Gastrocnemius medialis (tissue), 4 donors: ENCODE measurements around the gene TPSD1. TPM values are rescaled to one million over a fixed set of nuclear protein-coding genes. Genes with fewer than 3 reads are reported as not detected.
"Not testable (repeated sequence)": the region's sequence is repeated elsewhere in the genome, so short reads cannot be mapped to it uniquely, and the experiment has no call there.

Source experiments
- ATAC-seq, 2 donors: fragments of 150-250 bp; one replicate each; pipeline ENCODE4 v1.9.1; 2016
- DNase-seq, 2 donors: peaks; one replicate each; pipeline ENCODE4 v3.0.0-alpha.2; 2019
- H3K27ac ChIP-seq, 4 donors: fragments of 200-600 bp; sonication (generic); 1 replicate in 1 of 4; 2 replicates in 3 of 4; pipeline ENCODE4 v1.5.1; 2016 to 2018; ENCODE audit warnings: mild to moderate bottlenecking in 2 of 4, moderate library complexity in 1 of 4
- H3K27me3 ChIP-seq, 3 donors: fragments of 200-600 bp; sonication (generic) in 2 of 3; 1 replicate in 1 of 3; 2 replicates in 2 of 3; pipeline versions ENCODE4 v1.5.1 to v1.6.0; 2016 to 2019; ENCODE audit warnings: mild to moderate bottlenecking in 1 of 3, moderate library complexity in 1 of 3
- H3K36me3 ChIP-seq, 2 donors: fragments of 200-600 bp; sonication (generic) in 1 of 2; one replicate each; pipeline ENCODE4 v1.5.1; 2017 to 2018
- H3K4me1 ChIP-seq, 2 donors: fragments of 200-600 bp; sonication (generic) in 1 of 2; one replicate each; pipeline ENCODE4 v1.5.1; 2016 to 2017; ENCODE audit warnings: mild to moderate bottlenecking in 2 of 2
- H3K4me3 ChIP-seq, 4 donors: fragments of 200-600 bp; sonication (generic) in 3 of 4; 1 replicate in 1 of 4; 2 replicates in 3 of 4; pipeline ENCODE4 v1.5.1; 2016 to 2019; ENCODE audit warnings: mild to moderate bottlenecking in 2 of 4
- H3K9me3 ChIP-seq, 3 donors: fragments of 200-600 bp; sonication (generic) in 2 of 3; 1 replicate in 1 of 3; 2 replicates in 2 of 3; pipeline ENCODE4 v1.5.1; 2016 to 2019
- POLR2A ChIP-seq, 2 donors: fragments of 450-650 bp; IDR thresholded peaks; one replicate each; pipeline ENCODE4 v1.6.1; 2017; ENCODE audit warnings: antibody characterized with exemption in 2 of 2, mild to moderate bottlenecking in 2 of 2, moderate library complexity in 2 of 2
- in situ Hi-C, 4 donors: fragments of 200-750 bp; cut with MboI; loops; one replicate each; pipeline versions ENCODE4 v1.15.0 to v1.8.0; 2017; ENCODE audit warnings: low sequenced_read_pairs in 4 of 4
- intact Hi-C: fragments of 100-400 bp; cut with DNase I; formaldehyde crosslinking; loops from one replicate; pipeline ENCODE4 v1.15.1; 2023; ENCODE audit warnings: low total_unique reads
- total RNA-seq, 4 donors: library from RNA; depleted of rRNA; stranded (reverse); fragments of >200 nt; gene quantifications; one replicate each; pipeline versions ENCODE4 v1.1.0 to v1.2.3, GENCODE V29; 2016
- TF ChIP-seq, protein P1 (sequence below), 5 experiments: fragments of 450-650 bp in 3 of 5; fragments of 200-600 bp in 2 of 5; sonication (generic) in 2 of 5; IDR thresholded peaks in 4 of 5; conservative IDR thresholded peaks in 1 of 5; 1 replicate in 4 of 5; 2 replicates in 1 of 5; pipeline ENCODE4 v1.5.1; 2016 to 2019; ENCODE audit warnings: antibody characterized with exemption in 5 of 5, mild to moderate bottlenecking in 3 of 5, moderate library complexity in 3 of 5

The TPSD1 gene
- total RNA-seq, 4 donors from 2014 or later, result 2.5 TPM; not detected in 3

- H3K4me3 ChIP-seq, H3K36me3 ChIP-seq, ATAC-seq, intact Hi-C loops, DNase-seq, H3K27ac ChIP-seq, in situ Hi-C loops, H3K9me3 ChIP-seq, H3K4me1 ChIP-seq: not testable (repeated sequence)
- H3K27me3 ChIP-seq, result peaks cover 9 to 20% (median 17%) of the 10 kb centered on the region in 3 donors
Measured at GRCh38 chr16:1243907-1244850, 11.7 kb upstream of the TPSD1 start.

DNA sequence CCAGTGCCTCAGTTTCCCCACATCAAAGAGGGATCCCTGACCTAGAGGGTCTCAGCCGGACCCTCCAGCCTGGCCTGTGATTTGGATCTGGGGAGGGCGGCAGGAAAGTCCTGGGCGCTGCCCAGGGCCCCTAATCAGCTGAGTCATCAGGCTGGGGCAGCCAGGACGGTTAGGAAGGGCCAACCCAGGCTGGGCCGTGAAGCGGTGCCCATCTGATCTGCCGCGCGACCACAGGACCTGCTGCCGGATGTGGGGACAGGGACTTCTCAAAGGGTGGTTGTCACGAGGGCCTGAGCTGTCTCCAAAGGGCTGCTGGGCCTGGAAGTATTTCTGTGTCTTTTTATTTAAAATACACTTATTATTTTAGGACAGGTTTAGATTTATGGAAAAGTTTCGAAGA lies 11.0 kb upstream of the TPSD1 start:
- intact Hi-C loops, result no loop called here
- H3K9me3 ChIP-seq, result no peaks in the 10 kb centered on the region
- TF ChIP-seq POLR2A (IDR thresholded peaks at IDR 0.05), result no peak
- TF ChIP-seq, protein P1, sequence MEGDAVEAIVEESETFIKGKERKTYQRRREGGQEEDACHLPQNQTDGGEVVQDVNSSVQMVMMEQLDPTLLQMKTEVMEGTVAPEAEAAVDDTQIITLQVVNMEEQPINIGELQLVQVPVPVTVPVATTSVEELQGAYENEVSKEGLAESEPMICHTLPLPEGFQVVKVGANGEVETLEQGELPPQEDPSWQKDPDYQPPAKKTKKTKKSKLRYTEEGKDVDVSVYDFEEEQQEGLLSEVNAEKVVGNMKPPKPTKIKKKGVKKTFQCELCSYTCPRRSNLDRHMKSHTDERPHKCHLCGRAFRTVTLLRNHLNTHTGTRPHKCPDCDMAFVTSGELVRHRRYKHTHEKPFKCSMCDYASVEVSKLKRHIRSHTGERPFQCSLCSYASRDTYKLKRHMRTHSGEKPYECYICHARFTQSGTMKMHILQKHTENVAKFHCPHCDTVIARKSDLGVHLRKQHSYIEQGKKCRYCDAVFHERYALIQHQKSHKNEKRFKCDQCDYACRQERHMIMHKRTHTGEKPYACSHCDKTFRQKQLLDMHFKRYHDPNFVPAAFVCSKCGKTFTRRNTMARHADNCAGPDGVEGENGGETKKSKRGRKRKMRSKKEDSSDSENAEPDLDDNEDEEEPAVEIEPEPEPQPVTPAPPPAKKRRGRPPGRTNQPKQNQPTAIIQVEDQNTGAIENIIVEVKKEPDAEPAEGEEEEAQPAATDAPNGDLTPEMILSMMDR (IDR thresholded peaks at IDR 0.05 in 4 of 5, conservative IDR thresholded peaks at IDR 0.05 in 1 of 5), result no peak

GRCh38 chr16:1245452-1246020 lies 10.3 kb upstream of the TPSD1 start:
- ATAC-seq (no peak), DNase-seq (no peak)
- Histone ChIP-seq H3K27ac (no peak overlapping the region), H3K9me3 (no peaks in the 10 kb centered on the region), H3K4me1 (no peaks in the 10 kb centered on the region), H3K27me3 (peaks cover 9 to 20% (median 17%) of the 10 kb centered on the region in 3 donors), H3K36me3 (no peaks in the 10 kb centered on the region), H3K4me3 (no peak overlapping the region)
- TF ChIP-seq, protein P1 (IDR thresholded peaks at IDR 0.05 in 4 of 5, conservative IDR thresholded peaks at IDR 0.05 in 1 of 5), result no peak
- TF ChIP-seq POLR2A (IDR thresholded peaks at IDR 0.05), result no peak
- intact Hi-C loops (no loop called here), in situ Hi-C loops (no loop called here)

More for the DNA sequence above, 11.0 kb upstream of the TPSD1 start:
- Histone ChIP-seq H3K4me1 (no peaks in the 10 kb centered on the region), H3K27me3 (peaks cover 9 to 20% (median 17%) of the 10 kb centered on the region in 3 donors), H3K27ac (no peak overlapping the region), H3K36me3 (no peaks in the 10 kb centered on the region), H3K4me3 (no peak overlapping the region)
- ATAC-seq, result no peak
- in situ Hi-C loops, result no loop called here
- DNase-seq, result no peak

- H3K27me3 ChIP-seq, result peaks cover 9 to 20% (median 17%) of the 10 kb centered on the region in 3 donors
- in situ Hi-C loops, H3K4me3 ChIP-seq, H3K4me1 ChIP-seq, DNase-seq, intact Hi-C loops, H3K27ac ChIP-seq, ATAC-seq, H3K9me3 ChIP-seq, H3K36me3 ChIP-seq: not testable (repeated sequence)
Measured at GRCh38 chr16:1247903-1248537, 7.8 kb upstream of the TPSD1 start.

DNA sequence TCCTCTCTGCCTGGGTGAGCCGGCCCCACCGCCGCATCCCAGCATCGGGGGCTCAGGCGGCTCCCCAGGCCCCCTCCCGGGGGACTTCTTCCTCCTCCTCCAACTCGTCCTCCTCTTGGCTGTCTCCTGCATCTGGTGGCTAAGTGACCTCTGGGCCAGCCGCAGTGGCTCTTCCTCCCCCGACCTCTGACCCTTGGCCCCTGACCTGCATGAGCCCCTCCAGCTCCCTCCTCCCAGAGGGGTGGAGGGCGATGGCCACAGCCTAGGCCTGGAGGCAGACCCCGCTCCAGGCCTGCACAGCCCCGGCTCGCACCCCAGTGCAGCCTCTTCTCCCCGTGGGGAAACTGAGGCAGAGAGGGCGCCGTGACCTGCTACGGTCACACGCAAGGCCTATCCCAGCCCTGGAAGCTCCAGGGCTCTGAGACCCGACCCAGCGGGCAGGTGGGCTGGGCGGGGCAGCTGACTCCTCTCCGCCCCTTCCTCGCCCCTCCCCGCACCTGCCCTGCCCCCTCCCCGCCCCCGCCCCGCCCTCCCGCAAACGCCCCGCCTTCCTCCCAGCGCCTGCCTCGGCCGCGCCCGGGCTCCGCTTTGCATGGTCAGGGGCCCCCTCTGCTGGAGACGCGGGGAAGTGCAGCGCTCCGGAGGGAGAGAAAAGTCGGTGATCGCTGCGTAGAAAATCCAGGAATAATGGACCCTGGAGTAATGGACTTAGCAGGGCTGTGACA lies 6.7 kb upstream of the TPSD1 start:
- H3K9me3 ChIP-seq, DNase-seq, H3K27ac ChIP-seq, H3K4me3 ChIP-seq, H3K4me1 ChIP-seq, H3K36me3 ChIP-seq, in situ Hi-C loops, intact Hi-C loops: not testable (repeated sequence)
- ATAC-seq, result peak; percentile 30 to 45
- peaks cover 9 to 20% (median 17%) of the 10 kb centered on the region in 3 donors for H3K27me3 ChIP-seq

GRCh38 chr16:1253701-1254364 lies 2.0 kb upstream of the TPSD1 start:
- H3K27ac ChIP-seq, in situ Hi-C loops, ATAC-seq, H3K9me3 ChIP-seq, H3K4me1 ChIP-seq, intact Hi-C loops, DNase-seq, H3K4me3 ChIP-seq, H3K36me3 ChIP-seq: not testable (repeated sequence)
- H3K27me3 ChIP-seq, result peaks cover under 1 to 11% (median 1%) of the 10 kb centered on the region in 3 donors

DNA sequence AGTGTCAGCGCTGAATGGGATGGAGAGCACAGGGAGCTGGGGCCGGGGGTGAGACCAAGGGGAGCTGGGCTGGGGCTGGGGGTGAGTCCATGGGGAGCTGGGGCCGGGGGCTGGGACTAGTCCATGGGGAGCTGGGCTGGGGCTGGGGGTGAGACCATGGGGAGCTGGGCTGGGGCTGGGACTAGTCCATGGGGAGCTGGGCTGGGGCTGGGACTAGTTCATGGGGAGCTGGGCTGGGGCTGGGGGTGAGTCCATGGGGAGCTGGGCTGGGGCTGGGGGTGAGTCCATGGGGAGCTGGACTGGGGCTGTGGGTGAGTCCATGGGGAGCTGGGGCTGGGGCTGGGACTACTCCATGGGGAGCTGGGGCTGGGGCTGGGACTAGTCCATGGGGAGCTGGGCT lies 1.0 kb upstream of the TPSD1 start:
- H3K27ac ChIP-seq, H3K4me3 ChIP-seq, DNase-seq, H3K9me3 ChIP-seq, in situ Hi-C loops, H3K36me3 ChIP-seq, intact Hi-C loops, H3K4me1 ChIP-seq, ATAC-seq: not testable (repeated sequence)
- H3K27me3 ChIP-seq, result peaks cover 7 to 21% (median 10%) of the 10 kb centered on the region in 3 donors

DNA sequence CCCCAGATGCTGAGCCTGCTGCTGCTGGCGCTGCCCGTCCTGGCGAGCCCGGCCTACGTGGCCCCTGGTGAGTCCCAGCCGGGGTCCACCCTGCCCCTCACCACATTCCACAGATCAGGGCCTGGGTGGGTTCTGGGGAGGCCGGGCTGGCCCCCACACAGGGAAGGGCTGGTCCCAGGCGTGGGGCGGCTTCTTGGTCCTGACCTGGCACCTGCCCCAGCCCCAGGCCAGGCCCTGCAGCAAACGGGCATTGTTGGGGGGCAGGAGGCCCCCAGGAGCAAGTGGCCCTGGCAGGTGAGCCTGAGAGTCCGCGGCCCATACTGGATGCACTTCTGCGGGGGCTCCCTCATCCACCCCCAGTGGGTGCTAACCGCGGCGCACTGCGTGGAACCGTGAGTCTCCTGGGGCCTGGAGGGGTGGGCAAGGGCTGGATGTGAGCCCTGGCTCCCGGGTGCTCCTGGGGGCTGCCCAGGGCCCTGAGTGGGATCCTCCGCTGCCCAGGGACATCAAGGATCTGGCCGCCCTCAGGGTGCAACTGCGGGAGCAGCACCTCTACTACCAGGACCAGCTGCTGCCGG lies 516 bp downstream of the TPSD1 start:
- H3K27me3 ChIP-seq, result peaks cover 19 to 35% (median 23%) of the 10 kb centered on the region in 3 donors
- H3K9me3 ChIP-seq, H3K4me3 ChIP-seq, H3K36me3 ChIP-seq, DNase-seq, in situ Hi-C loops, H3K4me1 ChIP-seq, intact Hi-C loops, H3K27ac ChIP-seq, ATAC-seq: not testable (repeated sequence)
